GM12878 (cell line): Measurements from ENCODE around the gene E2F2. TPM values are rescaled to one million over a fixed set of nuclear protein-coding genes. Genes with fewer than 3 reads are reported as not detected.

Experiments
- ATF7 ChIP-seq: fragments of 450-650 bp; IDR thresholded peaks from 2 replicates; pipeline ENCODE4 v1.6.1; 2016; ENCODE audit warnings: low read depth, mild to moderate bottlenecking
- EP300 ChIP-seq, 2 experiments: fragments of 150-350 bp in 1 of 2; IDR thresholded peaks; 2 replicates each; pipeline ENCODE4 v1.6.1; 2011 to 2012; ENCODE audit warnings: low read depth in 2 of 2, low read length in 2 of 2, borderline replicate concordance in 1 of 2, improper control_type of control experiment in 1 of 2, inconsistent platforms in 1 of 2; ENCODE audit not compliant: control insufficient read depth in 1 of 2
- JUNB ChIP-seq: IDR thresholded peaks from 2 replicates; pipeline ENCODE4 v1.6.1; 2016; ENCODE audit warnings: antibody characterized with exemption, mild to moderate bottlenecking
- PAX8 ChIP-seq: fragments of 450-650 bp; IDR thresholded peaks from 2 replicates; pipeline ENCODE4 v1.6.1; 2017; ENCODE audit warnings: mild to moderate bottlenecking, moderate library complexity
- POLR2A ChIP-seq: IDR thresholded peaks from 2 replicates; pipeline ENCODE4 v1.6.1; 2011; ENCODE audit warnings: low read depth, mild to moderate bottlenecking, low read length
- POLR2AphosphoS5 ChIP-seq: IDR thresholded peaks from 2 replicates; pipeline ENCODE4 v1.6.1; 2011; ENCODE audit warnings: mild to moderate bottlenecking, low read length, inconsistent platforms
- RAD21 ChIP-seq: IDR thresholded peaks from 2 replicates; pipeline ENCODE4 v1.6.1; 2011; ENCODE audit warnings: mild to moderate bottlenecking, low read depth, low read length, moderate library complexity; ENCODE audit not compliant: insufficient read depth
- RCOR1 ChIP-seq: conservative IDR thresholded peaks from 2 replicates; pipeline ENCODE4 v1.6.1; 2012; ENCODE audit warnings: low read depth, low read length, improper control_type of control experiment
- RFX5 ChIP-seq: IDR thresholded peaks from 2 replicates; pipeline ENCODE4 v1.6.1; 2011; ENCODE audit warnings: low read depth, low read length, improper control_type of control experiment
- SIX5 ChIP-seq: IDR thresholded peaks from 2 replicates; pipeline ENCODE4 v1.6.1; 2011; ENCODE audit warnings: mild to moderate bottlenecking, low read depth, low read length, moderate library complexity; ENCODE audit not compliant: severe bottlenecking
- TARDBP ChIP-seq: IDR thresholded peaks from 2 replicates; pipeline ENCODE4 v1.6.1; 2016; ENCODE audit warnings: borderline replicate concordance
- ZBTB33 ChIP-seq: fragments of 450-650 bp; IDR thresholded peaks from 2 replicates; pipeline ENCODE4 v1.6.1; 2017; ENCODE audit warnings: mild to moderate bottlenecking
- ZNF217 ChIP-seq: fragments of 450-650 bp; IDR thresholded peaks from 2 replicates; pipeline ENCODE4 v1.6.1; 2017; ENCODE audit warnings: antibody characterized with exemption, mild to moderate bottlenecking
- polyA plus RNA-seq, 11 experiments: library from polyadenylated mRNA; depleted of rRNA in 4 of 11; unstranded in 6 of 11; stranded (reverse) in 5 of 11; fragments of >200 nt; fragmentation: Nextera tagmentation in 4 of 11; fragmentation: Illumina TruSeq in 1 of 11; extraction: Ambion mirVana in 4 of 11; extraction: Trizol in 1 of 11; gene quantifications; 1 replicate in 1 of 11; 2 replicates in 10 of 11; pipeline versions ENCODE4 v1.2.1 to v1.2.3, GENCODE V29; 2011 to 2016; ENCODE audit warnings: inconsistent platforms in 2 of 11, missing spikeins in 2 of 11, low read depth in 1 of 11
- total RNA-seq, 4 experiments: library from RNA; depleted of rRNA in 3 of 4; stranded (reverse); fragments of >200 nt in 3 of 4; fragmentation: Illumina TruSeq in 1 of 4; extraction: Trizol in 1 of 4; gene quantifications; 2 replicates each; pipeline versions ENCODE4 v1.2.1 to v1.2.3, GENCODE V29; 2013 to 2021
- TF ChIP-seq, protein P1 (sequence below): IDR thresholded peaks from 2 replicates; pipeline ENCODE4 v1.6.1; 2012; ENCODE audit warnings: low read length, inconsistent platforms
- TF ChIP-seq, protein P2 (sequence below): fragments of 450-650 bp; IDR thresholded peaks from 2 replicates; pipeline ENCODE4 v1.6.1; 2016; ENCODE audit warnings: mild to moderate bottlenecking, moderate library complexity, borderline replicate concordance
- TF ChIP-seq, protein P3 (sequence below): fragments of 450-650 bp; IDR thresholded peaks from 2 replicates; pipeline ENCODE4 v1.6.1; 2018; ENCODE audit warnings: borderline replicate concordance, mild to moderate bottlenecking; ENCODE audit not compliant: partially characterized antibody
- TF ChIP-seq, protein P4 (sequence below): fragments of 450-650 bp; formaldehyde crosslinking; IDR thresholded peaks from 2 replicates; pipeline ENCODE4 v1.5.0; 2022; ENCODE audit warnings: mild to moderate bottlenecking, missing genetic modification characterization

Gene E2F2
- total and polyA plus RNA-seq, 10 of the 15 experiments (the other 5 are each of a cell fraction or from before 2014, with no cell fraction given), result 3.8 to 27.2 (median 14.6) TPM

- TF ChIP-seq, protein P1, sequence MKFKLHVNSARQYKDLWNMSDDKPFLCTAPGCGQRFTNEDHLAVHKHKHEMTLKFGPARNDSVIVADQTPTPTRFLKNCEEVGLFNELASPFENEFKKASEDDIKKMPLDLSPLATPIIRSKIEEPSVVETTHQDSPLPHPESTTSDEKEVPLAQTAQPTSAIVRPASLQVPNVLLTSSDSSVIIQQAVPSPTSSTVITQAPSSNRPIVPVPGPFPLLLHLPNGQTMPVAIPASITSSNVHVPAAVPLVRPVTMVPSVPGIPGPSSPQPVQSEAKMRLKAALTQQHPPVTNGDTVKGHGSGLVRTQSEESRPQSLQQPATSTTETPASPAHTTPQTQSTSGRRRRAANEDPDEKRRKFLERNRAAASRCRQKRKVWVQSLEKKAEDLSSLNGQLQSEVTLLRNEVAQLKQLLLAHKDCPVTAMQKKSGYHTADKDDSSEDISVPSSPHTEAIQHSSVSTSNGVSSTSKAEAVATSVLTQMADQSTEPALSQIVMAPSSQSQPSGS, result no peak
- TF ChIP-seq PAX8, result no peak
- peak in 1 of 2 experiments; percentile 33; a peak in 1 of 4 replicates for TF ChIP-seq EP300 (IDR thresholded peaks at IDR 0.05; ENCODE audit: borderline replicate concordance in 1 of 2, control insufficient read depth in 1 of 2, low read depth in 2 of 2, low read length in 2 of 2)
- no peak for TF ChIP-seq RFX5
- TF ChIP-seq RCOR1, result peak; percentile 82; the same call in 1 of the 2 replicates
- TF ChIP-seq TARDBP, result 0 out of 2 replicates have a peak, but pooled peaks have one; percentile 32
- no peak for TF ChIP-seq SIX5
- peak; percentile 49; the same call in 1 of the 2 replicates for TF ChIP-seq ZBTB33
- TF ChIP-seq POLR2A, result no peak
- TF ChIP-seq RAD21, result peak; percentile 98
- no peak for TF ChIP-seq JUNB
- TF ChIP-seq, protein P2, sequence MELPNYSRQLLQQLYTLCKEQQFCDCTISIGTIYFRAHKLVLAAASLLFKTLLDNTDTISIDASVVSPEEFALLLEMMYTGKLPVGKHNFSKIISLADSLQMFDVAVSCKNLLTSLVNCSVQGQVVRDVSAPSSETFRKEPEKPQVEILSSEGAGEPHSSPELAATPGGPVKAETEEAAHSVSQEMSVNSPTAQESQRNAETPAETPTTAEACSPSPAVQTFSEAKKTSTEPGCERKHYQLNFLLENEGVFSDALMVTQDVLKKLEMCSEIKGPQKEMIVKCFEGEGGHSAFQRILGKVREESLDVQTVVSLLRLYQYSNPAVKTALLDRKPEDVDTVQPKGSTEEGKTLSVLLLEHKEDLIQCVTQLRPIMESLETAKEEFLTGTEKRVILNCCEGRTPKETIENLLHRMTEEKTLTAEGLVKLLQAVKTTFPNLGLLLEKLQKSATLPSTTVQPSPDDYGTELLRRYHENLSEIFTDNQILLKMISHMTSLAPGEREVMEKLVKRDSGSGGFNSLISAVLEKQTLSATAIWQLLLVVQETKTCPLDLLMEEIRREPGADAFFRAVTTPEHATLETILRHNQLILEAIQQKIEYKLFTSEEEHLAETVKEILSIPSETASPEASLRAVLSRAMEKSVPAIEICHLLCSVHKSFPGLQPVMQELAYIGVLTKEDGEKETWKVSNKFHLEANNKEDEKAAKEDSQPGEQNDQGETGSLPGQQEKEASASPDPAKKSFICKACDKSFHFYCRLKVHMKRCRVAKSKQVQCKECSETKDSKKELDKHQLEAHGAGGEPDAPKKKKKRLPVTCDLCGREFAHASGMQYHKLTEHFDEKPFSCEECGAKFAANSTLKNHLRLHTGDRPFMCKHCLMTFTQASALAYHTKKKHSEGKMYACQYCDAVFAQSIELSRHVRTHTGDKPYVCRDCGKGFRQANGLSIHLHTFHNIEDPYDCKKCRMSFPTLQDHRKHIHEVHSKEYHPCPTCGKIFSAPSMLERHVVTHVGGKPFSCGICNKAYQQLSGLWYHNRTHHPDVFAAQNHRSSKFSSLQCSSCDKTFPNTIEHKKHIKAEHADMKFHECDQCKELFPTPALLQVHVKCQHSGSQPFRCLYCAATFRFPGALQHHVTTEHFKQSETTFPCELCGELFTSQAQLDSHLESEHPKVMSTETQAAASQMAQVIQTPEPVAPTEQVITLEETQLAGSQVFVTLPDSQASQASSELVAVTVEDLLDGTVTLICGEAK, result no peak
- no peak for TF ChIP-seq ZNF217
- TF ChIP-seq, protein P3, sequence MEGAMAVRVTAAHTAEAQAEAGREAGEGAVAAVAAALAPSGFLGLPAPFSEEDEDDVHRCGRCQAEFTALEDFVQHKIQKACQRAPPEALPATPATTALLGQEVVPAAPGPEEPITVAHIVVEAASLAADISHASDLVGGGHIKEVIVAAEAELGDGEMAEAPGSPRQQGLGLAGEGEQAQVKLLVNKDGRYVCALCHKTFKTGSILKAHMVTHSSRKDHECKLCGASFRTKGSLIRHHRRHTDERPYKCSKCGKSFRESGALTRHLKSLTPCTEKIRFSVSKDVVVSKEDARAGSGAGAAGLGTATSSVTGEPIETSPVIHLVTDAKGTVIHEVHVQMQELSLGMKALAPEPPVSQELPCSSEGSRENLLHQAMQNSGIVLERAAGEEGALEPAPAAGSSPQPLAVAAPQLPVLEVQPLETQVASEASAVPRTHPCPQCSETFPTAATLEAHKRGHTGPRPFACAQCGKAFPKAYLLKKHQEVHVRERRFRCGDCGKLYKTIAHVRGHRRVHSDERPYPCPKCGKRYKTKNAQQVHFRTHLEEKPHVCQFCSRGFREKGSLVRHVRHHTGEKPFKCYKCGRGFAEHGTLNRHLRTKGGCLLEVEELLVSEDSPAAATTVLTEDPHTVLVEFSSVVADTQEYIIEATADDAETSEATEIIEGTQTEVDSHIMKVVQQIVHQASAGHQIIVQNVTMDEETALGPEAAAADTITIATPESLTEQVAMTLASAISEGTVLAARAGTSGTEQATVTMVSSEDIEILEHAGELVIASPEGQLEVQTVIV, result no peak
- peak; percentile 81 for TF ChIP-seq ATF7
- TF ChIP-seq POLR2AphosphoS5, result no peak
- TF ChIP-seq, protein P4, sequence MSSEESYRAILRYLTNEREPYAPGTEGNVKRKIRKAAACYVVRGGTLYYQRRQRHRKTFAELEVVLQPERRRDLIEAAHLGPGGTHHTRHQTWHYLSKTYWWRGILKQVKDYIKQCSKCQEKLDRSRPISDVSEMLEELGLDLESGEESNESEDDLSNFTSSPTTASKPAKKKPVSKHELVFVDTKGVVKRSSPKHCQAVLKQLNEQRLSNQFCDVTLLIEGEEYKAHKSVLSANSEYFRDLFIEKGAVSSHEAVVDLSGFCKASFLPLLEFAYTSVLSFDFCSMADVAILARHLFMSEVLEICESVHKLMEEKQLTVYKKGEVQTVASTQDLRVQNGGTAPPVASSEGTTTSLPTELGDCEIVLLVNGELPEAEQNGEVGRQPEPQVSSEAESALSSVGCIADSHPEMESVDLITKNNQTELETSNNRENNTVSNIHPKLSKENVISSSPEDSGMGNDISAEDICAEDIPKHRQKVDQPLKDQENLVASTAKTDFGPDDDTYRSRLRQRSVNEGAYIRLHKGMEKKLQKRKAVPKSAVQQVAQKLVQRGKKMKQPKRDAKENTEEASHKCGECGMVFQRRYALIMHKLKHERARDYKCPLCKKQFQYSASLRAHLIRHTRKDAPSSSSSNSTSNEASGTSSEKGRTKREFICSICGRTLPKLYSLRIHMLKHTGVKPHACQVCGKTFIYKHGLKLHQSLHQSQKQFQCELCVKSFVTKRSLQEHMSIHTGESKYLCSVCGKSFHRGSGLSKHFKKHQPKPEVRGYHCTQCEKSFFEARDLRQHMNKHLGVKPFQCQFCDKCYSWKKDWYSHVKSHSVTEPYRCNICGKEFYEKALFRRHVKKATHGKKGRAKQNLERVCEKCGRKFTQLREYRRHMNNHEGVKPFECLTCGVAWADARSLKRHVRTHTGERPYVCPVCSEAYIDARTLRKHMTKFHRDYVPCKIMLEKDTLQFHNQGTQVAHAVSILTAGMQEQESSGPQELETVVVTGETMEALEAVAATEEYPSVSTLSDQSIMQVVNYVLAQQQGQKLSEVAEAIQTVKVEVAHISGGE (CRISPR knock-in tag), result no peak
Observed at GRCh38 chr1:23539698-23540266, 8.7 kb upstream of the E2F2 start (continued).
